Ishikawa (cell line): ENCODE data around the gene HOXB7.
A peak's percentile ranks its signal among the peaks of the same experiment; 100 is the strongest.

Experiments
- CEBPB ChIP-seq: IDR thresholded peaks from 2 replicates; pipeline ENCODE4 v1.6.1; 2012
- CREB1 ChIP-seq: IDR thresholded peaks from 2 replicates; pipeline ENCODE4 v1.6.1; 2012; ENCODE audit warnings: low read depth
- EGR1 ChIP-seq: IDR thresholded peaks from 2 replicates; pipeline ENCODE4 v1.6.1; 2012
- EP300 ChIP-seq: IDR thresholded peaks from 2 replicates; pipeline ENCODE4 v1.6.1; 2012; ENCODE audit warnings: borderline replicate concordance
- FOXM1 ChIP-seq: IDR thresholded peaks from 2 replicates; pipeline ENCODE4 v1.6.1; 2012; ENCODE audit warnings: low read depth, borderline replicate concordance
- MAX ChIP-seq: IDR thresholded peaks from 2 replicates; pipeline ENCODE4 v1.6.1; 2012
- NFIC ChIP-seq: IDR thresholded peaks from 2 replicates; pipeline ENCODE4 v1.6.1; 2012
- RAD21 ChIP-seq: IDR thresholded peaks from 2 replicates; pipeline ENCODE4 v1.6.1; 2012; ENCODE audit warnings: low read depth
- REST ChIP-seq: IDR thresholded peaks from 2 replicates; pipeline ENCODE4 v1.6.1; 2012; ENCODE audit warnings: low read depth, mild to moderate bottlenecking
- TAF1 ChIP-seq: IDR thresholded peaks from 2 replicates; pipeline ENCODE4 v1.6.1; 2012; ENCODE audit warnings: low read depth, mild to moderate bottlenecking
- TCF12 ChIP-seq: IDR thresholded peaks from 2 replicates; pipeline ENCODE4 v1.6.1; 2012; ENCODE audit warnings: low read depth
- TEAD4 ChIP-seq: IDR thresholded peaks from 2 replicates; pipeline ENCODE4 v1.6.1; 2012
- YY1 ChIP-seq: IDR thresholded peaks from 2 replicates; pipeline ENCODE4 v1.6.1; 2012; ENCODE audit warnings: low read depth
- ZBTB7A ChIP-seq: IDR thresholded peaks from 2 replicates; pipeline ENCODE4 v1.6.1; 2012; ENCODE audit warnings: low read depth
- TF ChIP-seq, protein P1 (sequence below): IDR thresholded peaks from 2 replicates; pipeline ENCODE4 v1.6.1; 2012

HOXB7 gene

DNA sequence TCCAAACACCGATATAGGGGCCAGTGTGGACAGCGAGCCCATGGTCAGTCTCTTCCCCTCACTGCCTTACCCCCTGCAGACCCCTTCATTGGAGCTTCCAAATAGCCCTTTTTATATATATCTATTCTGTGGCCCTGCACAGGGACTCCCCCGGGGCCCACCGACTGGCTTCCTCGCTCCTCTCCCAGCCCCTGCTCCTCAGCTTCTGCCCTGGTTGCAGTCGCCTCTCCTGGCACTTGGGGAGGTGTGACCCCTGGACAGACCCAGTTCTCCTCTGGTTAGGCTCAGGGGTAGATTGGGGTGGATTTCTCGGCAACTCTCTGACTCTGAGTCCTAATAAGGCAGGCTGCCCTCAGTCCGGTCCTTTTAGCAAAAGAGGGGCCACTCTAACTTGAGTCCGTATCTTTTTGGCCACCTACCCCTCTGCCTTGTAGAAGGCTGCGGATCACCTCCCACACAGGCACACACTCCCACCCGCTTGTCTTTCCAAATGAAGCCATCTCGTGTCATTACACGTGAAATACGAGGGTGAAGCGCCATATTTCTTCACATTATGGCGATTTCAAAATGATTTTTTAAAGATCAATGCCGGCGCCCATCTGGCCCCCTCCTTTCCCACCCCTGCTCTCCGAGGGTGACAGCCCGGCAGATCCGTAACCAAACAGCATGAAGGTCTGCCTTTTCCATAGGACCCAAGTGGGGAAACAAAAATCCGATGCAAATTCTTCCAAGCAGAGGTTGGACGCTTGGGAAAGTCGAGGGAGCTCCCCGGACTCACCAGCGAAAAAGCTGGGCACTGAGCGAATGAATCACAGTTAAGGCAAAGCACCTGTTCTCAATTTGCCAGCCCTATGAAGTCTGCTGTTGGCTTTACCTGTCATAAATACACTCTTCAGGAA is 17.1 kb upstream of the HOXB7 start:
- TF ChIP-seq REST: no peak
- no peak for TF ChIP-seq TEAD4
- TF ChIP-seq TCF12: no peak
- TF ChIP-seq CREB1: no peak
- no peak for TF ChIP-seq ZBTB7A
- TF ChIP-seq EGR1: no peak
- no peak for TF ChIP-seq EP300

- no peak for TF ChIP-seq EGR1
- no peak for TF ChIP-seq ZBTB7A
- no peak for TF ChIP-seq CEBPB
- no peak for TF ChIP-seq FOXM1
- TF ChIP-seq, protein P1, sequence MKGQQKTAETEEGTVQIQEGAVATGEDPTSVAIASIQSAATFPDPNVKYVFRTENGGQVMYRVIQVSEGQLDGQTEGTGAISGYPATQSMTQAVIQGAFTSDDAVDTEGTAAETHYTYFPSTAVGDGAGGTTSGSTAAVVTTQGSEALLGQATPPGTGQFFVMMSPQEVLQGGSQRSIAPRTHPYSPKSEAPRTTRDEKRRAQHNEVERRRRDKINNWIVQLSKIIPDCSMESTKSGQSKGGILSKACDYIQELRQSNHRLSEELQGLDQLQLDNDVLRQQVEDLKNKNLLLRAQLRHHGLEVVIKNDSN: no peak
- no peak for TF ChIP-seq CREB1
These were observed 16.3 kb upstream of the HOXB7 start for GRCh38 chr17:48627118-48627597.

DNA sequence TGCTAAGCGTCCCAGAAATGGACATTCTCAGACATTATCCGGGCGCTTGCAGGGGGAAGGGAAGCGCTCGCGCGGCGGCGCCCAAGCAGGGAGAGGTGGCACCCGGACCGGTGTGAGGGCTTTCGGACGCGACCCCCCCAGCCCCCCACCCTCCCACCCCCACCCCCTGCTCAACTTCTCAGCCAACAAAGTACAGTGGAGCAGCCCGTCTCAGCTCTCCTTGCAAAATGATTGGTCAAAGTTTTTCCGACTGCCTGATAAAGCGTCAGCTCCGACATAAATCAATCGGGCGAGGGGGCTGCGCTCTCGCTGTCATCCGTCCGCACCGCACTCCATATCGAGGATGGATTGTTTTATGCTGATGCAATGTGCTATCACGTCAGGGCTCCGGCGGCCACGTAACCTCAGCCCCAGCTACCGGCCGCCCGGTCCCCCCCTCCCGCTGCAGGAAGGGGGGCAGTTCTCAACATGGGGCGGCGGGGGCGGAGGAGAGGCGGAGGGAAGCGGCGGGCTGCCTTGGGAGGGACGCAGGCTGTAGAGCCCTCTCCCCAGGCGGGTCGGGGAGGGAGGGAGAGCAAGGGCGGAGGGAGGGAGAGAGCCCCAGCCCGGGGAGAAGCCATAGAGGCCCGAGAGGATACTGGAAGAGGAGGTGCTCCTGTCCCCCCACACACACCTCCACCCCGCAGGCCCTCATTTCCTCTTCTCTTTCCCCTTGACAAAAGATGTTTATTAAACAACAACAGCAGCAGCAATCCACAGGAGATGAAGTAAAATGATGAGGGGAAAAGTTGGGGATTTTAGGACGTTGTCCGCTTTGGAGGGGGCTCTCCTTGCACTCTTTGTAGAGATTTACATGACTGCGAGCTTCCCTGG is 15.7 kb upstream of the HOXB7 start, which contains the start of gene HOXB9:
Gene HOXB9 (minus strand): TSS at position 114 of the 873 bp plus-strand sequence. CDS start 89 bp downstream, at position 25.
- TF ChIP-seq CREB1: peak; percentile 5; the same call in 1 of the 2 replicates
- 0 out of 2 replicates have a peak, but pooled peaks have one; percentile 39 for TF ChIP-seq YY1
- TF ChIP-seq TEAD4: no peak
- TF ChIP-seq CEBPB: 0 out of 2 replicates have a peak, but pooled peaks have one; percentile 33
- TF ChIP-seq TCF12: no peak
- TF ChIP-seq ZBTB7A: no peak
- TF ChIP-seq, protein P1: no peak
- peak; percentile 87 for TF ChIP-seq EGR1

DNA sequence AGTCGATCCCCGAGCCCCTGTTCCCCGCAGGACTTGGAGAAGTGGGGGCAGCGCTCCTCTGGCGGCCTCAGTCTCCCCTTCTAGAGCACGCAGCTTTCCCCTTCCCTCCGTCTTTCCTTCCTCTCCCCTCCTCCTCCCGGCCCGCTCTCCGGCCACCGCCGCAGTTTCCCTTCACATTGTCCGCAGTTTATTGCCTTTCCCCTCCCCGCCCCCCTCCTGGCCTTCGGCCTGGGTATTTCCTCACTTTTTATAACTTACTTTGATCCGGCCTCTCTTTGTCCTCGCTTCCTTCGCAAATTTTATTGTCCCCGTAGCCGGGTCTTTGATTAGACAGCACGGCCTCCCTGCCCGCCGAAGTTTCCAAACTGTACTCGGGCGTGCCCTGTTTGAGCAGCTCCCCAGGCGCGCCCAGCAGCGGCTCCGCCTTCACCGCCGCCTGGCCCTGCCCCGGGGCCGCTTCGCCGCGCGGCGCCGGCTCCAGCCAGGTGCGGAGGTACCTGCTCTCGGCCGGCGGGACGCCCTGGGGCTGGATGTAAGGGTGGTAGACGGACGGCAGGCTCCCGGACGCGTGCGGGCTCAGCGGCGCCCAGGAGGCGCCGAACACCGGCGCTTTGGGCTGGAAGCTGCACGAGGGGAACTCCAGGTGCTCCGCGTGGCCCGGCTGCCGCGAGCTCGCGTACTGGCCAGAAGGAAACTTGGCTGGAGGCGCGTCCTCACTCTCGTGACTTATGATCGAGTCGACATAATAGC is 14.9 kb upstream of the HOXB7 start:
- TF ChIP-seq CREB1 (no peak), MAX (peak; percentile 14; the same call in 1 of the 2 replicates)

- no peak for TF ChIP-seq TEAD4
- TF ChIP-seq YY1: no peak
- TF ChIP-seq CREB1: no peak
- no peak for TF ChIP-seq FOXM1
- TF ChIP-seq MAX: no peak
- TF ChIP-seq EGR1: no peak
- TF ChIP-seq REST: no peak
- no peak for TF ChIP-seq TCF12
- no peak for TF ChIP-seq EP300
- no peak for TF ChIP-seq CEBPB
- TF ChIP-seq, protein P1: no peak
- TF ChIP-seq RAD21: no peak
- TF ChIP-seq NFIC: no peak
- no peak for TF ChIP-seq TAF1
- TF ChIP-seq ZBTB7A: no peak
These were observed 14.0 kb upstream of the HOXB7 start for GRCh38 chr17:48624544-48625494.
